H9 (cell line): Measurements from ENCODE around the gene CFAP77. TPM values are rescaled to one million over a fixed set of nuclear protein-coding genes. Genes with fewer than 3 reads are reported as not detected.

Experiments
- DNase-seq: peaks from one replicate; pipeline ENCODE4 v3.0.0-alpha.2; 2017
- H2AFZ ChIP-seq: one replicate; pipeline ENCODE4 v1.6.1; 2013; ENCODE audit warnings: mild to moderate bottlenecking, low read length, control low read depth, moderate library complexity
- H2AK5ac ChIP-seq: 2 replicates; pipeline ENCODE4 v1.6.1; 2013; ENCODE audit warnings: low read length, control low read depth, mixed read lengths; ENCODE audit not compliant: insufficient read length
- H2BK120ac ChIP-seq: one replicate; pipeline ENCODE4 v1.6.1; 2013; ENCODE audit warnings: low read depth, mild to moderate bottlenecking, low read length, control low read depth, inconsistent platforms; ENCODE audit not compliant: poor library complexity, severe bottlenecking
- H2BK12ac ChIP-seq: 2 replicates; pipeline ENCODE4 v1.6.1; 2013; ENCODE audit warnings: low read length, control low read depth, mixed read lengths, low read depth; ENCODE audit not compliant: insufficient read length
- H2BK15ac ChIP-seq: 2 replicates; pipeline ENCODE4 v1.6.1; 2013; ENCODE audit warnings: low read depth, low read length, control low read depth
- H2BK20ac ChIP-seq: one replicate; pipeline ENCODE4 v1.6.1; 2013; ENCODE audit warnings: low read depth, mild to moderate bottlenecking, low read length, control low read depth, inconsistent platforms; ENCODE audit not compliant: poor library complexity, severe bottlenecking
- H2BK5ac ChIP-seq: 2 replicates; pipeline ENCODE4 v1.6.1; 2013; ENCODE audit warnings: low read length, control low read depth, mixed read lengths; ENCODE audit not compliant: insufficient read length
- H3K14ac ChIP-seq: 2 replicates; pipeline ENCODE4 v1.6.1; 2013; ENCODE audit warnings: low read length, control low read depth; ENCODE audit not compliant: insufficient read depth
- H3K18ac ChIP-seq: 2 replicates; pipeline ENCODE4 v1.6.1; 2013; ENCODE audit warnings: low read depth, mild to moderate bottlenecking, mixed read lengths, low read length, control low read depth; ENCODE audit not compliant: insufficient read length
- H3K23ac ChIP-seq: 2 replicates; pipeline ENCODE4 v1.6.1; 2013; ENCODE audit warnings: low read length, control low read depth, mixed read lengths, low read depth; ENCODE audit not compliant: insufficient read length
- H3K23me2 ChIP-seq: 2 replicates; pipeline ENCODE4 v1.6.1; 2013; ENCODE audit warnings: low read depth, mild to moderate bottlenecking, mixed read lengths, low read length, control low read depth; ENCODE audit not compliant: insufficient read length, poor library complexity, severe bottlenecking
- H3K27ac ChIP-seq: 2 replicates; pipeline ENCODE4 v1.5.1; 2013; ENCODE audit warnings: low read length, control low read depth, mixed read lengths, low read depth; ENCODE audit not compliant: insufficient read length
- H3K27me3 ChIP-seq: 2 replicates; pipeline ENCODE4 v1.6.1; 2013; ENCODE audit warnings: low read length, control low read depth, inconsistent platforms; ENCODE audit not compliant: insufficient read depth
- H3K4ac ChIP-seq: 2 replicates; pipeline ENCODE4 v1.6.1; 2013; ENCODE audit warnings: low read depth, mild to moderate bottlenecking, control low read depth, inconsistent platforms, low read length, moderate library complexity
- H3K4me1 ChIP-seq: 2 replicates; pipeline ENCODE4 v1.6.1; 2013; ENCODE audit warnings: low read length, control low read depth, inconsistent platforms; ENCODE audit not compliant: insufficient read depth
- H3K4me2 ChIP-seq: 2 replicates; pipeline ENCODE4 v1.6.1; 2013; ENCODE audit warnings: low read length, control low read depth, mixed read lengths; ENCODE audit not compliant: insufficient read length, insufficient read depth
- H3K56ac ChIP-seq: 2 replicates; pipeline ENCODE4 v1.6.1; 2013; ENCODE audit warnings: low read depth, mild to moderate bottlenecking, mixed read lengths, low read length, control low read depth; ENCODE audit not compliant: insufficient read length
- H3K79me1 ChIP-seq: 2 replicates; pipeline ENCODE4 v1.6.1; 2013; ENCODE audit warnings: low read depth, mild to moderate bottlenecking, moderate library complexity, low read length, control low read depth, inconsistent platforms; ENCODE audit not compliant: insufficient read depth, poor library complexity, severe bottlenecking
- H3K79me2 ChIP-seq: 2 replicates; pipeline ENCODE4 v1.6.1; 2013; ENCODE audit warnings: low read length, control low read depth, inconsistent platforms; ENCODE audit not compliant: insufficient read depth
- H3K9ac ChIP-seq: 2 replicates; pipeline ENCODE4 v1.6.1; 2013; ENCODE audit warnings: low read length, control low read depth, mixed read lengths; ENCODE audit not compliant: insufficient read length; ENCODE audit errors: extremely low read depth
- H3K9me3 ChIP-seq: one replicate; pipeline ENCODE4 v1.6.1; 2013; ENCODE audit warnings: low read depth, low read length, inconsistent platforms; ENCODE audit not compliant: control insufficient read depth
- H3T11ph ChIP-seq: one replicate; pipeline ENCODE4 v1.6.1; 2013; ENCODE audit warnings: mild to moderate bottlenecking, low read length, control low read depth, inconsistent platforms
- H4K20me1 ChIP-seq: one replicate; pipeline ENCODE4 v1.6.1; 2013; ENCODE audit not compliant: control insufficient read depth, insufficient read length, insufficient read depth
- H4K5ac ChIP-seq: 2 replicates; pipeline ENCODE4 v1.6.1; 2013; ENCODE audit warnings: low read depth, mild to moderate bottlenecking, mixed read lengths, low read length, control low read depth; ENCODE audit not compliant: insufficient read length
- H4K8ac ChIP-seq: replicated peaks from 2 replicates; pipeline ENCODE4 v1.6.1; 2013; ENCODE audit warnings: low read length, control low read depth, mixed read lengths, low read depth; ENCODE audit not compliant: insufficient read length
- H4K91ac ChIP-seq: 2 replicates; pipeline ENCODE4 v1.6.1; 2013; ENCODE audit warnings: low read depth, mild to moderate bottlenecking, moderate library complexity, mixed read lengths, low read length, control low read depth; ENCODE audit not compliant: insufficient read length
- H3K27ac Mint-ChIP-seq, 3 experiments: 2 replicates in 2 of 3; 3 replicates in 1 of 3; pipeline ENCODE4 v1.8.0; 2020 to 2021; ENCODE audit warnings: mixed read lengths in 3 of 3, mild to moderate bottlenecking in 1 of 3, moderate library complexity in 1 of 3
- H3K27me3 Mint-ChIP-seq: 2 replicates; pipeline ENCODE4 v1.8.0; 2021; ENCODE audit warnings: low read depth, mild to moderate bottlenecking, moderate library complexity, mixed read lengths
- H3K36me3 Mint-ChIP-seq, 3 experiments: 2 replicates in 2 of 3; 3 replicates in 1 of 3; pipeline ENCODE4 v1.8.0; 2020 to 2021; ENCODE audit warnings: low read depth in 3 of 3, mixed read lengths in 3 of 3; ENCODE audit not compliant: insufficient read depth in 1 of 3
- H3K4me1 Mint-ChIP-seq, 2 experiments: 2 replicates each; pipeline ENCODE4 v1.8.0; 2020; ENCODE audit warnings: mixed read lengths in 2 of 2
- H3K4me3 Mint-ChIP-seq, 2 experiments: 2 replicates in 1 of 2; 3 replicates in 1 of 2; pipeline ENCODE4 v1.8.0; 2020 to 2021; ENCODE audit warnings: mild to moderate bottlenecking in 2 of 2, mixed read lengths in 2 of 2, moderate library complexity in 1 of 2
- H3K9me3 Mint-ChIP-seq, 2 experiments: 2 replicates in 1 of 2; 3 replicates in 1 of 2; pipeline ENCODE4 v1.8.0; 2020; ENCODE audit warnings: mild to moderate bottlenecking in 2 of 2, mixed read lengths in 2 of 2, moderate library complexity in 1 of 2
- CTCF ChIP-seq: fragments of 200-600 bp; sonication (generic); conservative IDR thresholded peaks from 3 replicates; pipeline ENCODE4 v1.8.0; 2021; ENCODE audit warnings: antibody characterized with exemption, mild to moderate bottlenecking
- WGBS: extraction: QIAGEN DNeasy Blood & Tissue Kit; methylation state at CpG from one replicate; pipeline ENCODE4 v1.1.7; 2013; ENCODE audit warnings: missing lambda C conversion rate, low lambda C conversion rate, mixed read lengths; ENCODE audit not compliant: insufficient read length; ENCODE audit errors: extremely low coverage; 5-methylcytosine and 5-hydroxymethylcytosine counted together
- total RNA-seq: library from RNA; stranded (reverse); gene quantifications from 2 replicates; pipeline ENCODE4 v1.2.1, GENCODE V29; 2021

Gene CFAP77
- total RNA-seq, 1 experiment from 2014 or later, result 0.72 TPM

- Histone ChIP-seq H2BK20ac (no peak overlapping the region), H2BK15ac (no peak overlapping the region), H3K9me3 (no peaks in the 10 kb centered on the region), H2AK5ac (no peak overlapping the region), H3K14ac (no peak overlapping the region; the same call in 1 of the 2 replicates), H3K9ac (no peak overlapping the region), H3K27ac (no peak overlapping the region), H2AFZ (no peak overlapping the region), H3T11ph (no peak overlapping the region), H3K79me1 (no peaks in the 10 kb centered on the region), H3K56ac (no peak overlapping the region), H3K4ac (no peak overlapping the region), H3K23ac (no peak overlapping the region), H3K79me2 (no peaks in the 10 kb centered on the region), H3K4me2 (no peak overlapping the region), H2BK120ac (no peak overlapping the region), H3K18ac (no peak overlapping the region), H2BK12ac (no peak overlapping the region), H2BK5ac (no peak overlapping the region), H4K91ac (no peak overlapping the region), H3K23me2 (no peaks in the 10 kb centered on the region), H3K27me3 (no peaks in the 10 kb centered on the region), H4K8ac (no peak overlapping the region), H3K4me1 (no peaks in the 10 kb centered on the region), H4K20me1 (no peaks in the 10 kb centered on the region), H4K5ac (no peak overlapping the region)
- Mint-ChIP-seq H3K27me3 (peaks cover 5% of the 10 kb centered on the region), H3K27ac (peak overlapping the region in 1 of 3 experiments; percentile 81; a peak in 1 of 7 replicates), H3K36me3 (no peaks in the 10 kb centered on the region; a peak in 1 of 7 replicates), H3K9me3 (no peaks in the 10 kb centered on the region), H3K4me3 (no peak overlapping the region), H3K4me1 (peaks cover 2 to 12% of the 10 kb centered on the region in 2 experiments)
- no peak for DNase-seq
- no peak for TF ChIP-seq CTCF
- WGBS, result no CpG with 5 or more reads among the region's 40 CpGs
These were observed 100.2 kb downstream of the CFAP77 start for GRCh38 chr9:132509928-132510874.
